GM19395 (cell line): ENCODE measurements around the gene TRMT112.
A peak's percentile ranks its signal among the peaks of the same experiment; 100 is the strongest.

ENCODE experiments used
- ATAC-seq: cut with Tn5 transposase; IDR thresholded peaks from one replicate; pipeline ENCODE4 v1.9.1; 2021; ENCODE audit warnings: mild to moderate bottlenecking, moderate library complexity; ENCODE audit not compliant: unreplicated experiment

The TRMT112 gene

DNA sequence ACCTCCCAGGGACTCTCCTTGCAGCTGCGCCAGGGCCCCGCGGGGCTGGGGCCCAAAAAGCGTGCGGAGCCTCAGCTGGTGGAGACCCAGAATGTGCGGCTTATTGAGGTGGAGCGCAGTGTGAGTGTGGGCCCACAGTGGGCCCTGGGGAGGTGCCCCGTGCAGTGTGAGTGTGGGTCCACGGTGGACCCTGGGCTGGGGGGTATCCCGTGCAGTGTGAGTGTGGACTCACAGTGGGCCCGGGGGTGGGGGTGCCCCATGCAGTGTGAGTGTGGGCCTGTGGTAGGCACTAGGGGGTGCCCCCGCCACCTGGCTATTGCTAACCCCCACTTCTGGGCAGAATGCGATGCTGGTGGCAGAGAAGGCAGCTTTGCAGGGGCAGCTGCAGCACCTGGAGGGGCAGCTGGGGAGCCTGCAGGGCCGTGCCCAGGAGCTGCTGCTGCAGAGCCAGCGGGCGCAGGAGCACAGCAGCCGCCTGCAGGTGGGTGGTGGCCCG, 33.8 kb upstream of the TRMT112 start:
- ATAC-seq = no peak

DNA sequence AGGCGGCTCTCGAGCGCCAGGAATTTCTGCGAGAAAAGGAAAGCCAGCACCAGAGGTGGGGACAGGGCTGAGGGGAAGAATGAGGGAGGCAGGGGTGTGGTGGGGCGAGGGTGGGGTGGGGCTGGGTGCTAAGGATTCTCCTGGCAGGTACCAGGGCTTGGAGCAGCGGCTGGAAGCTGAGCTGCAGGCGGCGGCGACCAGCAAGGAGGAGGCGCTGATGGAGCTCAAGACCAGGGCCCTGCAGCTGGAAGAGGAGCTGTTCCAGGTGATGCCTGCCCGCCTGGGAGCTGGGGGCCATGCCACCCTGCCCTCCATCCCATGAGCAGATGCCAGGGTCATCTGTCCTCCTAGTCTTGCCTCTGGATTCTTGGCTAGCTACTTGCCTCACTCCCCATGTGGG, 32.0 kb upstream of the TRMT112 start:
- no peak for ATAC-seq

DNA sequence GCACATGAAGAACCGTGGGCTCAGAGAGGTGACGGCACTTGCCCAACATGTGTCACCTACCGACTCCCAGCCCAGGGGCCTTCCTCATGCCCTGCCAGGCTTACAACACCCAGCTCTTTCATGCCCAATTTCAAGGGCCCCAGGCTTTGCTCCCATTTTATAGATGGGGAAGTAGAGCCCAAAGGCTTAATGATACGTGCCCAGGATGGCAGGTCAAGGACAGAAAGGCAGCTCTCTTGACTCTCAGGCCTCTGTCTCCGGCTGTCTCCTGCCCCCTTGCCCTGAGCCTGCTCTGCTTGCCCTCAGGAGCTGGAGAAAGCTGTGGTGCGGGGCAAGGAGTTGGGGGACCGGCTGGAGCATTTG, 31.6 kb upstream of the TRMT112 start:
- ATAC-seq = no peak

DNA sequence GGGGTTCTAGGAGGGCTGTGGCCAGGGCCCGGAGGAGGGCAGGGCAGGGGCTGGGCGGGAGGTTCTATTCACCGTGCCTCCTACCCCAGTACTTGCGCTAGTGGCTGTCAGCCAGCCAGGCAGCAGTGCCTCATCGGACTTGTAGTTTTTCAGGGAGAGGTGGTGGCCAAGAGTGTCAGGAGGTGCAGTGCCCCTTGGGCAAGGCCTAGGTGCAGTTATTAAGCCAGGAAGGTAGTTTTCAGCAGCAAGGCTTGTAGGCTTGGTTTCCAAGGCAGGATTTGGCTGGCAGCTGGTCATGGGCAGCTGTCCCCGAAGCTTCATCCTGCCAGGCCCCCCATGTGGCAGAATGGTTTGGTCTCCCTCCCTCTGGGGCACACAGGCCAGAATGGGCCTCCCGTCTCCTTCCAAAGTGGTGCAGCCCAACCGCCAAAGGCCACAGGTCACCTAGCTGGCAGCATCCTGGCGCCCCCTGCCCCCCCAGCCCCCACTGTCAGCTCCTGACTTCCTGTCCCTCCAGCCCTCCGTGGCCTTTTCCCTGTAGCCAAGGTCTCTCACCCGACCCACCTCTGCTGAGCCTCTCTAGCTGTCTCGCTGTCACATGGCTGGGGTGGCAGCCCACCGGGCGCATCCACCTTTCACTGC, 31.1 kb upstream of the TRMT112 start:
- ATAC-seq = no peak

DNA sequence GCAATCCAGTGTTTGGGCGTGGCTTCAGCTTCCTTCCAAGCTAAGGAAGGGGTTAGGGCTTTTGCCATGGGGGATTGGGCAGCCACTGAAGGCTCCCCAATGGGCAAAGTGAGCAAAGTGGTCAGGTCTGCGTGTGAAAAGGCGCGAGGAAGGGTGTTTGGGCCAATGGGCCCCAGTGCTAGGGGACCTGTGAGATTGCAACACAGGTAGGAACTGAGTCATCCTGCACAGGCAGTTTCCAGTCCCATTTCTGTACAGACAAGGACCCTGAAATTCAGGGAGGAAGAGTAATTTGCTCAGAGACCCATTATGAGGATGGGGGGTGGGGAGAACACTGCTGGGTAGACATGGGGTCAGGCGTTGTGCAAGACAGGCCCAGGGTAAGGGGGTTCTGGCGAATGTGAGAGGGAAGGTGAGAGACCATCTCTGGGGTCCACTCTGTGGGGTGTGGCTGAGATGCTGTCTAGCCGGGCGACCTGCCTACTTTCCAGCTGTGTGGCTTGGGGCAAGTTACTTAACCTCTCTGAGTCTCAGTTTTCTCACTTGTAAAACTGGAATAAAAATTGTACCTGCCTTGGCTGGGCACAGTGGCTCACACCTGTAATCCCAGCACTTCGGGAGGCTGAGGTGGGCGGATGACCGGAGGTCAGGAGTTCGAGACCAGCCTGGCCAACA, 30.0 kb upstream of the TRMT112 start:
- no peak for ATAC-seq

DNA sequence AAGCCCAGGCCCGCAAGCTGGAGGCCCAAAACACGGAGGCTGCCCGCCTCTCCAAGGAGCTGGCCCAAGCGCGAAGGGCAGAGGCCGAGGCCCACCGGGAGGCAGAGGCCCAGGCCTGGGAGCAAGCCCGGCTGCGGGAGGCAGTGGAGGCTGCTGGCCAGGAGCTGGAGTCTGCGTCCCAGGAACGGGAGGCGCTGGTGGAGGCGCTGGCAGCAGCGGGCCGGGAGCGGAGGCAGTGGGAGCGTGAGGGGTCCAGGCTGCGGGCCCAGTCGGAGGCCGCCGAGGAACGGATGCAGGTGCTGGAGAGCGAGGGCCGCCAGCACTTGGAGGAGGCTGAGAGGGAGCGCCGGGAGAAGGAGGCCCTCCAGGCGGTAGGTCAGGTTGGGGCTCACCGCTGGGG, 27.4 kb upstream of the TRMT112 start:
- no peak for ATAC-seq

DNA sequence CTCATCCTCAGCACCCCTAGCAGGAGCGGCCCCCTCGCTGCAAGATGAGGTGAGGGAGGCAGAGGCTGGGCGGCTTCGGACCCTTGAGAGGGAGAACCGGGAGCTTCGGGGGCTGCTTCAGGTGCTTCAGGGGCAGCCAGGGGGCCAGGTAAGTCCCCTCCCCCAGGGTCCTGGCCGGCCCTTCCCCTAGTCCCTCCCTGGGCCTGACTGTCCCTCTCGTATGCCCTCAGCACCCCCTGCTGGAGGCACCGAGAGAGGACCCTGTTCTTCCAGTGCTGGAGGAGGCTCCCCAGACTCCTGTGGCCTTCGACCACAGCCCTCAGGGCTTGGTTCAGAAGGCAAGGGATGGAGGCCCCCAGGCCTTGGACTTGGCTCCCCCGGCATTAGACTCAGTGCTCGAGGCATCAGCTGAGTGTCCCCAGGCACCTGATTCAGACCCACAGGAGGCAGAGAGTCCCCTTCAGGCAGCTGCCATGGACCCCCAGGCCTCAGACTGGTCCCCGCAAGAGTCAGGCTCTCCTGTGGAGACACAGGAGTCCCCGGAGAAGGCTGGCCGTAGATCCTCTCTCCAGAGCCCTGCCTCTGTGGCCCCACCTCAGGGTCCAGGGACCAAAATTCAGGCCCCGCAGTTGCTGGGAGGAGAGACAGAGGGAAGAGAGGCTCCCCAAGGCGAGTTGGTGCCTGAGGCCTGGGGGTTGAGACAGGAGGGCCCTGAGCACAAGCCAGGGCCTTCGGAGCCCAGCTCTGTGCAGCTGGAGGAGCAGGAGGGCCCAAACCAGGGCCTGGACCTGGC, 26.6 kb upstream of the TRMT112 start:
- no peak for ATAC-seq

DNA sequence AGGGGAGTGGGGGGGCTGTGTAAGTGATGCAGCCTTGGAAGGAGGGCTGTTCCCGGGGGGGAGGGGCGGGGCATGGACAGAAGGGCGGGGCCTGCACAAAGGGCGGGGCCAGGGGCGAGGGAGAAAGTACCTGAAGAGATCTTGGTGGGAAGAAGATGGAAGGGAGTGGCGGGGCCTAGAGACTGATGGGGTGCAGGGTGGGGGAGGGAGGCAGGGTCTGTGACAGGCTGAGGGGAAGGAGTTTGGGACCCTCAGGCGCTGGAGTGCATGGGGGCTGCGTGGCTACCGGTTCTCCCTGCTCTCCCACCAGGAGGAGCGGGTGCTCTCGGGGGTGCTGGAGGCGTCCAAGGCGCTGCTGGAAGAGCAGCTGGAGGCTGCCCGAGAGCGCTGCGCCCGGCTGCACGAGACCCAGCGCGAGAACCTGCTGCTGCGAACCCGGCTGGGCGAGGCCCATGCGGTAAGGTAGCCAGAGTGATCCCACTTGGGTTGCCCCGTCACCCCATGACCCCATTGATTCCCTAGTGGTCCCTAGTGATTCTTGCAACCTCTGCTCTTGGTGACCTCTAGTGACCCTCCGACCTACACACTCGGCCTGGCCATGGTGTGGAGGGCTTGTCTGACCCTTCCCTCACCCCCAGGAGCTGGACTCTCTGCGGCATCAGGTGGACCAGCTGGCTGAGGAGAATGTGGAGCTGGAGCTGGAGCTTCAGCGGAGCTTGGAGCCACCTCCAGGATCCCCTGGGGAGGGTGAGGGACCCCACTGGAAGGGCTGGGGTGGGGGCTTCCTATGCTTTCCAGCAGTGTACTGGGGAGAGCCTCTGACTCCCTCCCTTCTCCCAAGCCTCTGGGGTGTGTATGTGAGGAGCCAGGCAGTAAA, 25.7 kb upstream of the TRMT112 start:
- no peak for ATAC-seq

DNA sequence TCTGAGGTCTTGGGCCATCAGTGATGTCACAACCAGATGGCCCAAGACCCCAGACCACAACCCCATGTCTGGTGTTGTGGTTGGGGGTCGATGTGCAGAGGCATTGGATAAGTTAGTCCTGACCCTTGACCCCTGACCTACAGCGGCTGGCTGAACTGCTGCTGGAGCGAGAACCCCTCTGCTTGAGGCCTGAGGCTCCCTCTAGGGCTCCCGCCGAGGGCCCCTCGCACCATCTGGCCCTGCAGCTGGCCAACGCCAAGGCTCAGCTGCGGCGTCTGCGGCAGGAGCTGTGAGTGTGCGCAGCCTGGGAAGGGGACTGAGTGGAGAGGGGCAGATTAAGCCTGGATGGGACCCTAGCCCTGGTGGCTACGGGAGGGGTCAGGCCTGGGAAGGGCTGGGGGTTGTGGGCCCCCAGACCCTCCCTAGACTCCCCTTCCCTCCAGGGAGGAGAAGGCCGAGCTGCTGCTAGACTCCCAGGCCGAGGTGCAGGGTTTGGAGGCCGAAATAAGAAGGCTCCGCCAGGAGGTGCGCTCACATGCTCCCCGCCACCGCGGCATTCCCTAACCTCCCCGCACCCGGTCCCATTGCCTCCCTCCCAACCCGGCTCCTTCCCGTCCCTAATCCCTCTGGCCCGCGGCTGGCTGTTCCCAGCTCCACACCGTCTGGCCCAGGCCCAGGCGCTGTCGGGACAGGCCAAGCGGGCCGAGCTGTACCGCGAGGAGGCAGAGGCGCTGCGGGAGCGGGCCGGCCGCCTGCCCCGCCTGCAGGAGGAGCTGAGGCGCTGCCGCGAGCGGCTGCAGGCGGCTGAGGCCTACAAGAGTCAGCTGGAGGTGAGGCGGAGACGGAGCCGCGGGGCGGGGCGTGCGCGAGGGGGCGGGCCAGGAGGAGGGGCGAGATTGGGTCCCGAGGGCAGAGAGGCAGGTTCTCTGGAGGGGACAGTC, 24.8 kb upstream of the TRMT112 start:
- ATAC-seq = no peak

DNA sequence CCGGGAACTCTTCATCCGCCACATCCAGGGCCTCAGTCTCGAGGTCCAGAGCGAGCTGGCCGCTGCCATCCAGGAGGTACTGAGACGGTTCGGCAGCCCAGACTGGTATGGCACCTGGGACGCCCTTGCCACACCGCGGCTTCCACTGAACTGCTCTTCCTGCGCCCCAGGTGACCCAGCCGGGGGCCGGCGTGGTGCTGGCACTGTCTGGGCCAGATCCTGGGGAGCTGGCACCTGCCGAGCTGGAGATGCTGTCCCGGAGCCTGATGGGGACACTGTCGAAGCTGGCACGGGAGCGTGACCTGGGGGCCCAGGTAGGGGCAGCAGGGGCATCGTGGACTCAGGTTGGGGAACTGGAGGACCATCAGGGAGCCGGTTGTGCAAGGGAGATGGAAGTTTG, 24.1 kb upstream of the TRMT112 start:
- no peak for ATAC-seq

DNA sequence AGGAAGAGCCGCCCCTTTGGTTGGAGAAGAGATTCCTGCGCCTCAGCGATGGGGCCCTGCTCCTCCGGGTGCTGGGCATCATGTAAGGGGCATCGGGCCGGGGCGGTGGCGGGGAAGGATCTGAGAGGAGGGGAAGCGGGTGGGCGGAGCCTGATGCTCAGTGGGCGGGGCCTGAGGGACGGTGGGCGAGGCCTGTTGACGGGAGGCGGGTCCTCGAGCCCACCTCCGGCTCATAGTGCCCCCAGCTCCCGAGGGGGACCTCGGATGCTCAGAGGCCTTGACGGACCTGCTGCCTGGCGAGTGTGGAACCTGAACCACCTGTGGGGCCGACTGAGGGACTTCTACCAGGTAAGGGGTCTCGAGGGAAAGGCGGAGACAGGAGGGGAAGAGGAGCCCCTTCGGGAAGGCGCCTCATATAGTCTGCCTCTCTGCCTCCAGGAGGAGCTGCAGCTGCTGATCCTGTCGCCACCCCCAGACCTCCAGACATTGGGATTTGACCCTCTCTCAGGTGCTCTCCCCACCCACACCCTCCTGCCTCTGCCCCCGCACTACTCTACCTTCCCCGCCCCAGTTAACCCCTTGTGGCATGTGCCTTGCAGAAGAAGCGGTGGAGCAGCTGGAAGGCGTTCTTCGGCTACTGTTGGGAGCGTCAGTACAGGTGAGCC, 23.4 kb upstream of the TRMT112 start:
- ATAC-seq = no peak

DNA sequence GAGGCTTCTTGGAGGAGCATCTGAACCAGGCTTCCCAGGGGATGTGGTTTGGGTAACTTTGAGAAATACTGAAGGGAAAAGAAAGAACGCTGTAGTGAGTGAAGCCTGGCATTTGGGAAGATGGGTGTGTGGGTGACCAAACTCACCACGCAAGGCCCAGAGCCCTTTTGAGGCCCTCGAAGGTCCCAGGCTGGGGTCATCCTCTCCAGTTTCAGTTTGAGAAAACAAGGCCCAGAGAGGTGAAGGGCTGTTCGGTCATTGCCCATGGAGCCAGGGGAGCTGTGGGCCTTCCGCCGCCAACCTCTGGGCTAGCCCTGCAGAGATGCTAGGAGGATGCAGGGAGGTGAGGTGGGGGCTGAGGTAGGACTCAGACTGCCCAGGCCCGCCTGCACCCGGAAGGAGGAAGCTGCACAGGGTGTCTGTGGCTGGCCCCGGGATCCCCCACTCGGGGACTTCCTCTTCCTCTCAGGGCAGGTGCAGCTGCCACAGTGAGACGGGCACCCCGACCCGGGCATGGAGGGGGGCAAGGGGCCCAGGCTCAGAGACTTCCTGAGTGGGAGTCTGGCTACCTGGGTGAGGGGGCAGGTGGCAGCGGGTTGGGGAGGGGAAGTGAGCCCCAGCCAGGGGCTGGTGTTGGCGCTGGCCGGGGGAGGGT, 22.5 kb upstream of the TRMT112 start, which contains the start of gene CCDC88B:
TSS of gene CCDC88B (plus strand) at position 451 of the 655 bp plus-strand sequence. CDS start at position 514, 63 bp downstream.
- peak; percentile 61 for ATAC-seq

DNA sequence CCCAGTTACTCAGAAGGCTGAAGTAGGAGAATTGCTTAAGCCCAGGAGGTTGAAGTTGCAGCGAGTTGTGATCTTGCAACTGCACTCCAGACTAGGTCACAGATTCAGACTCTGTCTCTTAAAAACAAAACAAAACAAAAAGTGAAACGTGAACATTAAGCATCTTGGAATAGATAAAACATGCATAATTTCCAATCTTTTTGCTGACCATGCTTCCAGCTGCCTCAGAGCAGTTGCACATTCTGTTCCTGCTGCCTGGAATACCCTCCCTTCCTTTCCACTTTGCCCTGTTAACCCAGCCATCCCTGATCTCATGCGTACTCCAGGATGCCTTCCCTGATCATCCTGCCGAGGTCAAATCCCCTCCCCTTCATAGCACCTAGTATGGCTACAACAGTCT, 21.9 kb upstream of the TRMT112 start:
- no peak for ATAC-seq

DNA sequence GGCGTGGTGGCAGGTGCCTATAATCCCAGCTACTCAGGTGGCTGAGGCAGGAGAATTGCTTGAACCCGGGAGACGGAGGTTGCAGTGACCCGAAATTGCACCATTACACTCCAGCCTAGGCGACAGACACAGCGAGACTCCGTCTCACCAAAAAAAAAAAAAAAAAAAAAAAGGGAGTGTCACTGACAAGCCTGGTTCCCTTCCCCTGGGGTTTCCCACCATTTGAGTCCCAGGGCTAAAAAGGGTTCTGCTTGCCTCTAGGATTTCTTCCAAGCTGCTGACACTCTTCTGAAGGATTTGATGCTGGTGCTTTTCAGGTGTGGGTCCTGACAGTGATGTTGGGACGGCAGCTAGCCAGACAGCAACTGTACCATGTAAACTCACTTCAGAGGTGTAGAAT, 21.4 kb upstream of the TRMT112 start:
- no peak for ATAC-seq

DNA sequence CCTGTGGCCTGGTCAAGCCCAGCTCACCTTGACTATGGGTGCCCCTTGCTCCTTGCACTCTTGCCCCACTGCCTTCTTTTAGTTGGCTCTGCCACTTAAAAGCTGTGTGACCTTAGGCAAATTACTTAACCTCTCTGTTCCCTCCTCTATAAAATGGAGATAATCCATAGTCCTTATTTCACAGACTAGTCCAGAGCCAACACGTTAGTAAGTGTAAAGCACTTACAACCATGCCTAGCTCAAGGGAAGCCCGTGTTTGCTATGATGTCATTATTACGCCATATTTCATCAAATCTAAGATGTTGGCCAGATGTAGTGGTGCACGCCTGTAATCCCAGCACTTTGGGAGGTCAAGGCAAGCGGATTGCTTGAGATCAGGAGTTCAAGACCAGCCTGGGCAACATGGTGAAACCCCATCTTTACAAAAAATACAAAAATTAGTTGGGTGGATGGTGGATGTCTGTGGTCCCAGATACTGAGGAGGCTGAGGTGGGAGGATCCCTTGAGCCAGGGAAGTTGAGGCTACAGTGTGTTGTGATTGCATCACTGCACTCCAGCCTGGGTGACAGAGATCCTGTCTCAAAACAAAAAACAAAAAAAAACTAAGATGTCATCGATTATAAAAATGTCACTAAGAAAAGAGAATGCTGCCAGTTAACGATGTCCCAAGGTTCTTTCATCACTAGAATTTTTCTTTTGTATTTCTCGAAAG, 20.3 kb upstream of the TRMT112 start:
- no peak for ATAC-seq

DNA sequence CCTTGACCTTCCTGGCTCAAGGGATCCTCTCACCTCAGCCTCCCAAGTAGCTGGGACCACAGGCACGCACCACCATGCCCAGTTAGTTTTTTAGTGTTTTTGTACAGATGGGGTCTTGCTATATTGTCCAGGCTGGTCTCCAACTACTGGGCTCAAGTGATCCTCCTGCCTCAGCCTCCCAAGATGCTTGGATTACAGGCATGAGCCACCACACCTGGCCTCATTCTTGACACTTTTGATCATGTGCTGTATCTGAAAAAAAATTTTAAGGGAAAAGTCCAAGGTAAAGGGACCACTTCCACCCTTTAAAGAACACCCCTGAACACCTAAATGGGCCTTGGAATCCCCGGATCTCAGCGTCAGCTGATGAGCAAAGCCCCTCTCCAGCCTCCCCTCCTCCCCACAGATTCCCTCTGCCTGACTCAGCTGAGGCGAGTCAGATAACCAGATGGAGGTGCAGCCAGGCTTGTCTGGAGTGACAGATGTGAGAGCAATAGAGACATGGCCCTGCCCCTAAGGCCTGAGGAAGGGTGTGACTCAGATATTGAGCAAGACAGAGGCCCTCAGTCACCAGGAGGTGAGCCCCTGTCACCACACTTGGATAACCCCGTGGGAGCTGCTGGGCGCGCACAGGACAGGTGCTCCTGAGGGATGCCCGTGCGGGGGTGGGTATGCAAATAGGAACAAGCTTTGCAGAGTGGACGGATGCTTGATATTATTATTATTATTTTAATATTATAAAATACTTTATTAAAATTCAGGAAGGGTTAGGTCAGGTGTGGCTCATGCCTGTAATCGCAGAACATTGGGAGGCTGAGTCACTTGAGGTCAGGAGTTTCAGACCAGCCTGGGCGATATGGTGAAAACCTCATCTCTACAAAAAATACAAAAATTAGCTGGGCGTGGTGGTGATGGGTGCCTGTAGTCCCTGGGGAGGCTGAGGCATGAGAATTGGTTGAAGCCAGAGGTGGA, 17.7 kb upstream of the TRMT112 start:
- peak; percentile 77 for ATAC-seq

DNA sequence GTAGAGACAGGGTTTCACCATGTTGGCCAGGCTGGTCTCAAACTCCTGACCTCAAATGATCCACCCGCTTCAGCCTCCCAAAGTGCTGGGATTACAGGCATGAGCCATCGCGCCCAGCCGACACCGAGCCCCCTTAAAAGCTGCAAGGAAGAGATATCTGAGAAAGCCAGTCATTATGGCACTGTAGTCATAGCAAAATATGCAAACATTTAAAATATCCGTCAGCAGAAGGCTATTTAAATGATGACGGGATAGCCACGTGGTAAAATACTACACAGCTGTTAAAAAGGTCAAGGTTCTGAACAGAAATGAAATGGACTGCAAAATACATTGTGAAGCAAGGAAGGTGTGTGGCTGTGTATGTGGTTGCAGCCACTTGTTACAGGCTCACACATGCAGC, 16.2 kb upstream of the TRMT112 start:
- no peak for ATAC-seq
